Measurements from ENCODE around the gene FAF1.
A peak's percentile ranks its signal among the peaks of the same experiment; 100 is the strongest.

FAF1 gene

DNA sequence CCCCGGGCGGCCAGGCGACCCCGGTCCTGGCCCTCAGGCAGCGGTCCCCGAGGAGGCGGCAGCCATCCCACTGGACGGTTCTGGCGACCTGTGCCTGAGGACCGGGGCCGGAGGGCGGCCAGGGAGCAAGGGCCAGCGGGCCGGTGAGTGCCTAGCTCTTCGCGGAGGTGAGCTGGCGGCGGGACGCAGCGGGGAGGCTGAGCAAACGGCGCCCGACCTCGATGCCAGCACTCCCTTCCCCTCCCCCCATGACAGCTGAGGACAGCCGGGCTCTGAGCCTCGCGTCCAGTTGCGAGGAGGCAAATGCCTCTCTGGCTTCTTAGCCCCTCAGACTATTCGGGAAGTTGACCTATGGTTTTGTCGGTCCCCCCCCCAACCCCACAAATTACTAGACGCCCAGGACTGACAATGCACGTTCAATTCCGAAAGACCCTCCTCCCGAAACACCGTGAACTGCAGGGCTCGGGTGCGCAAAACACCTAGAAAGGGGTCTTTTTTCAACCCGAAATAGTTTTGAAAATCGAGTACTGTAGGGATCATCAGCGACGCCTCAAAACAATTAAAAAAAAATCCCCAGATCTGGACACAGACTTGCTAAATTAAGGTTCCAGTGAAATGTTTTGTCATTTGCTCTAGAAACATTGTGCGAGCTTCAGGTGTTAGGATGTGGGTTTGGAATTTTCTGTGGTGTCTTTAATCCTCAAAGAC lies 18.2 kb upstream of the FAF1 start:
- DNase-seq (ENCODE audit: low spot score): no peak

- no peak for DNase-seq (ENCODE audit: low spot score)
These were observed 17.6 kb upstream of the FAF1 start for GRCh38 chr1:50977575-50978143.

- no peak for DNase-seq (ENCODE audit: low spot score)
These were observed 17.0 kb upstream of the FAF1 start for GRCh38 chr1:50976890-50977574.

GRCh38 chr1:50976111-50976889 lies 16.2 kb upstream of the FAF1 start:
- DNase-seq (ENCODE audit: low spot score): peak; percentile 38

DNA sequence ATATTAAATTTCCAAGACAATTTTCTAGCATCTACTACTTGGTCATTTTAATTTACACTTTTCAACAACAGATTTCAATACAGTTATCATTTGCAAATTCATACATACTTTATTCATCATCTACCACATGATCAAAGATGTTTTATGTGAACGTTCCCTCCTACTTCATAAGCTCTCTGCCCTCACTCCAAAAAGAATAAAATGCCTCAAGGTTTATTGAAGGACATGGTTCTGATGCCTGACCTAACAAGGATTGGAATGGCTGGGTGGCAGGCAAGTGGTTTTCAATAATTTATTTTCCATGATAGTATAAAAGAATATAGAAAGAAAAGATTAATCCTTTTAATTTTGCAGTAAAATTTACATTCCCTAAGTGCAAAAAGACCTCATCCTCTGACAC lies 15.4 kb upstream of the FAF1 start:
- DNase-seq (ENCODE audit: low spot score): no peak

GRCh38 chr1:50974618-50974935 lies 14.5 kb upstream of the FAF1 start:
- DNase-seq (ENCODE audit: low spot score): no peak

DNA sequence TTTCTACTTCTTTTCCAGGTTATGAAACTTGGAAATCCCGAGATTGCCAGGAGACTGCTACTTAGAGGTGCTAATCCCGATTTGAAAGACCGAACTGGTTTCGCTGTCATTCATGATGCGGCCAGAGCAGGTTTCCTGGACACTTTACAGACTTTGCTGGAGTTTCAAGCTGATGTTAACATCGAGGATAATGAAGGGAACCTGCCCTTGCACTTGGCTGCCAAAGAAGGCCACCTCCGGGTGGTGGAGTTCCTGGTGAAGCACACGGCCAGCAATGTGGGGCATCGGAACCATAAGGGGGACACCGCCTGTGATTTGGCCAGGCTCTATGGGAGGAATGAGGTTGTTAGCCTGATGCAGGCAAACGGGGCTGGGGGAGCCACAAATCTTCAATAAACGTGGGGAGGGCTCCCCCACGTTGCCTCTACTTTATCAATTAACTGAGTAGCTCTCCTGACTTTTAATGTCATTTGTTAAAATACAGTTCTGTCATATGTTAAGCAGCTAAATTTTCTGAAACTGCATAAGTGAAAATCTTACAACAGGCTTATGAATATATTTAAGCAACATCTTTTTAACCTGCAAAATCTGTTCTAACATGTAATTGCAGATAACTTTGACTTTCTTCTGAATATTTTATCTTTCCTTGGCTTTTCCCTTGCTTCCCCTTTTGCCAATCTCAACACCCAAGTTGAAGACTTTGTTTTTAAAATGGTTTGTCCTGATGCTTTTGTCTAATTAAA lies 14.0 kb upstream of the FAF1 start:
- DNase-seq (ENCODE audit: low spot score): no peak

- DNase-seq (ENCODE audit: low spot score): no peak
These were observed 13.2 kb upstream of the FAF1 start for GRCh38 chr1:50973255-50973654.

DNA sequence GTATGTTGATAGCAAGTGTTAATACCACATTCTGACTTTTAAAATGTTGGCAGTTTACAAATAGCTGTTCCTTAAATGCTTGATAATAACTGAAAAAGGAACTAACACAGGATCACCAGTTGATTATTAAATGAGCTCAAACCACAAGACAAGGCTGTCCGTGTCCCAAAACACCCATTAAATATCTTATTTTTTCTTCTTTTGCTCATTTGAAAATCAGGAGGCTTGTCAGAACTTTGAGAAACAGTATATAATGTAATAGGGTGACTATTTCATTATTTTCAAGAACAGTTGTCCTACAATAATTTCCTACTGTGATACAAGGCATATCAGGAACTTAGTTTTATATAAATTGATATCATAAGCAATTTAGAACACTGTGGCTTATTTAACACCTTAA lies 12.7 kb upstream of the FAF1 start:
- DNase-seq (ENCODE audit: low spot score): no peak

- peak; percentile 55 for DNase-seq (ENCODE audit: low spot score)
These were observed 11.8 kb upstream of the FAF1 start for GRCh38 chr1:50971748-50972305.

- DNase-seq (ENCODE audit: low spot score): no peak
These were observed 11.0 kb upstream of the FAF1 start for GRCh38 chr1:50970931-50971582.

DNA sequence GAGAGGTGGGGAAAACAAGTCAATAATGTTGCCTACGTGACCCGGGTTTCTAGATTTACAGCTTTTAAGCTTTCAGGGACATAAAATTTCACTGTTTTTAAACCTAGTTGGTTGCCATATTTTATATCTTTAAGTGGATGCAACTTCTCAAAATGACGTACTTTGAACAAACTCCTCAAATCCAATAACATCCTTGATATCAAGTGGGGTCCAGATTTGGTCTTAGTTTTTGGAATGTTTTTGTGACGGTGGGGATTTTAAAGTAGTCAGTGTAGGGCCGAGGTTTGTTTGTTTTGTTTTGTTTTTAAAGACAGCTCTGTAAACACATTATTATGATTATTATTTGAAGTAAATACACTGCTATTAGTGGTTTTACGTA lies 10.4 kb upstream of the FAF1 start:
- no peak for DNase-seq (ENCODE audit: low spot score)

GRCh38 chr1:50969611-50970508 lies 9.8 kb upstream of the FAF1 start, which contains the start of gene CDKN2C:
Gene CDKN2C (plus strand): TSS chr1:50970245. CDS start chr1:50970369, 124 bp downstream.
- peak; percentile 22 for DNase-seq (ENCODE audit: low spot score)

GRCh38 chr1:50968821-50969610 lies 8.9 kb upstream of the FAF1 start:
- DNase-seq (ENCODE audit: low spot score): peak; percentile 17

- peak; percentile 78 for DNase-seq (ENCODE audit: low spot score)
These were observed 8.2 kb upstream of the FAF1 start for GRCh38 chr1:50968158-50968820.

DNA sequence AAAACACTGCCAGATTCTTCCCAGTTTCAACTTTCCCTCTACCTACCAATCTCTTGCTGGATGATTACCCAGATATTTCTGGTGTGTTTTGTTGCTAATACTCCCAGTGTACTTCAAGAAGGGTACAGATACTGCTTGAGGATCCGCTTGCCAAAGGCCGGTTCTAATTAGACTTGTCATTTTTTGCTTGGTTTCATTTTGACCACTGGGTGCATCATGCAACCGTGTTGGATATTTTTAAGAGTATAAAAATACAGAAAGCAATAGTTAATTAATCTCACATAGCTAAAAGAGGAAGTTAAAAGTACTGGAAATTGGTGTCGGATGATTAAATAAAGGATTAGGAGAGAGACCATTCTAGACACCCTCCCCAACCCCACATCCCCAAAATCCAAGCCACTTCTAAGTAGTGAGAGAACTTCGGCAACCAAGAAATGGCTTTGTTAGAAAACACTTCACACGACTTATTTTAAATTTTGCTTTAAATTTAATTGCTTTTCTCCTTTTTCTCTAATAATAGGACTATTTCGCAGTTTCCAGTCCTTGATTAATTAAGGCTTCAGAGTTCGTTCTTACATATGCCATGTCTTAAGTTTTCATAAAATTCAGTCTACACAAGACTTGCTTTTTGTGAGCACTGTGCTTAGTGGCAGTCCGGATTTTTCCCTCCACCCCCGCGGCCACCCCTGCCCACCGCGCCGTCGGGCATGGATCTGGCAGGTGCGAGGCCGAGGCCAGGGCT lies 7.5 kb upstream of the FAF1 start:
- no peak for DNase-seq (ENCODE audit: low spot score)

DNA sequence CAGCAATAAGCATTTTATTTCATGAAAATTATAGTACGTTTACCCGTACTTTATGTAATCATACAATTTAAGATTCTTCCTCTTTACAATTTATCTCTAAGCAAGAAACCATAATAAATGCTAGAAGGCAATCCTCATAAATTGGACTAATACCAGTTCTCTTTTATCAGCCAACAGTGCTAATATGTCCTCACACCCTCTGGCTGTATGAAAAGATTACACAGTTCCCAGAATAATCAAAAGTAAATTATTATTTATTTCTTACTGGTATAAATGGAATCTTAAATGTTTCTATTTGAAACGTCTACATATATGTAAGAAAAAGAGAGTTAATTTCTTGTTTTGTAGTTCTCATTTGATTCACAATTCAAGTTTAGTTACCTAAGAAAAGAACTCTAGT lies 6.9 kb upstream of the FAF1 start:
- DNase-seq (ENCODE audit: low spot score): no peak

DNA sequence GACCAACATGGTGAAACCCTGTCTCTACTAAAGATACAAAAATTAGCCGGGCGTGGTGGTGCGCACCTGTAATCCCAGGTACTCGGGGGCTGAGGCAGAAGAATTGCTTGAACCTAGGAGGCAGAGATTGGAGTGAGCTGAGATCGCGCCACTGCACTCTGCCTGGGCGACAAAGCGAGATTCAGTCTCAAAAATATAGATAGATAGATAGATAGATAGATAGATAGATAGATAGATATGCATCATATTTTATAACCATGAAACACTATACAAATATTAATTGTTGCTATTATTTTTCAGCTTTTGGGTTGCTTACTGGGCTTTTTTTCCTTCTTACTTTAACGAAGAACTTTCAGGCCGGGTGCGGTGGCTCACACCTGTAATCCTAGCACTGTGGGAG lies 4.8 kb upstream of the FAF1 start:
- no peak for DNase-seq (ENCODE audit: low spot score)
